GM18868 (cell line): ENCODE data around the gene PROKR1.
A peak's percentile ranks its signal among the peaks of the same experiment; 100 is the strongest.
"Not testable (repeated sequence)": the region's sequence is repeated elsewhere in the genome, so short reads cannot be mapped to it uniquely, and the experiment has no call there.

Experiments used
- ATAC-seq: cut with Tn5 transposase; IDR thresholded peaks from one replicate; pipeline ENCODE4 v1.9.1; 2021; ENCODE audit warnings: mild to moderate bottlenecking, moderate library complexity; ENCODE audit not compliant: unreplicated experiment

The PROKR1 gene

GRCh38 chr2:68653538-68653982 is 10.2 kb downstream of the PROKR1 start:
- peak; percentile 94 for ATAC-seq

- no peak for ATAC-seq
Measured at GRCh38 chr2:68658266-68658665, 14.9 kb downstream of the PROKR1 start.

- no peak for ATAC-seq
Measured at GRCh38 chr2:68659081-68659480, 15.7 kb downstream of the PROKR1 start.

GRCh38 chr2:68660658-68661057 is 17.3 kb downstream of the PROKR1 start:
- no peak for ATAC-seq

- ATAC-seq = no peak
Measured at GRCh38 chr2:68662466-68662865, 19.1 kb downstream of the PROKR1 start.

- peak; percentile 72 for ATAC-seq
Measured at GRCh38 chr2:68663371-68664156, 20.2 kb downstream of the PROKR1 start.

- ATAC-seq = no peak
Measured at GRCh38 chr2:68667371-68667770, 24.0 kb downstream of the PROKR1 start.

GRCh38 chr2:68669651-68670050 is 26.3 kb downstream of the PROKR1 start:
- no peak for ATAC-seq

- no peak for ATAC-seq
Measured at GRCh38 chr2:68671961-68672360, 28.6 kb downstream of the PROKR1 start.

GRCh38 chr2:68673631-68674030 is 30.3 kb downstream of the PROKR1 start:
- ATAC-seq = no peak

GRCh38 chr2:68675470-68675869 is 32.1 kb downstream of the PROKR1 start:
- no peak for ATAC-seq

- not testable (repeated sequence) for ATAC-seq
Measured at GRCh38 chr2:68677837-68678236, 34.5 kb downstream of the PROKR1 start.

- ATAC-seq = not testable (repeated sequence)
Measured at GRCh38 chr2:68679166-68679916, 36.0 kb downstream of the PROKR1 start.

- not testable (repeated sequence) for ATAC-seq
Measured at GRCh38 chr2:68679917-68680267, 36.5 kb downstream of the PROKR1 start.

GRCh38 chr2:68684197-68684596 is 40.8 kb downstream of the PROKR1 start:
- no peak for ATAC-seq

GRCh38 chr2:68686178-68686577 is 42.8 kb downstream of the PROKR1 start:
- ATAC-seq = no peak

- ATAC-seq = no peak
Measured at GRCh38 chr2:68687018-68687417, 43.6 kb downstream of the PROKR1 start.

- peak; percentile 94 for ATAC-seq
Measured at GRCh38 chr2:68689553-68690537, 46.5 kb downstream of the PROKR1 start.

- ATAC-seq = no peak
Measured at GRCh38 chr2:68690851-68691250, 47.5 kb downstream of the PROKR1 start.

GRCh38 chr2:68692511-68692910 is 49.1 kb downstream of the PROKR1 start:
- no peak for ATAC-seq

GRCh38 chr2:68693951-68694350 is 50.6 kb downstream of the PROKR1 start:
- no peak for ATAC-seq
